Measurements from ENCODE around the gene ACKR2.

GRCh38 chr3:42853739-42854302 lies 44.6 kb downstream of the ACKR2 start:
- TF ChIP-seq POLR2A (IDR thresholded peaks at IDR 0.05) (no peak), CTCF (IDR thresholded peaks at IDR 0.05) (no peak), POLR2AphosphoS5 (IDR thresholded peaks at IDR 0.05) (no peak), EP300 (IDR thresholded peaks at IDR 0.05) (no peak)

Data from suprapubic skin (tissue), 4 donors.